Measurements from ENCODE around the gene PDS5A. TPM values are rescaled to one million over a fixed set of nuclear protein-coding genes. Genes with fewer than 3 reads are reported as not detected.

PDS5A gene
- total and polyA plus RNA-seq, 4 donors, result 21.2 to 121 (median 42.3) TPM

DNA sequence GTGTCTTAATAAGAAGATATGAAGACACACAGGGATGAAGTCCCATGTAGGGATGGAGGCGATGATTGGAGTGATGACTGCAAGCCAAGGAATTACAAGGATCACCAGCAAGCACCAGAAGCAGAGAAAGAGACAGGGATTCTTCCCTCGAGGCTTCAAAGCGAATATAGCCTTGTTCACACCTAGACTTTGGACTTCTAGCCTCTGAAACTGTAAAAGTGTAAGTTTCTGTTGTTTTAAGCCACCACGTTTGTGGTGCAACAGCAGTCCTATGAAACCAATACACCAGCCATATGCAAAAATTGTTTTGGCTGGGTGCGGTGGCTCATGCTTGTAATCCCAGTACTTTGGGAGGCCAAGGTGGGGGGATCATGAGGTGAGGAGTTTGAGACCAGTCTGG, 9.8 kb upstream of the PDS5A start:
- no peaks in the 10 kb centered on the region for H3K4me1 ChIP-seq (ENCODE audit: control insufficient read depth in 5 of 5, insufficient read depth in 5 of 5, low read length in 5 of 5)
- TF ChIP-seq, protein P1, sequence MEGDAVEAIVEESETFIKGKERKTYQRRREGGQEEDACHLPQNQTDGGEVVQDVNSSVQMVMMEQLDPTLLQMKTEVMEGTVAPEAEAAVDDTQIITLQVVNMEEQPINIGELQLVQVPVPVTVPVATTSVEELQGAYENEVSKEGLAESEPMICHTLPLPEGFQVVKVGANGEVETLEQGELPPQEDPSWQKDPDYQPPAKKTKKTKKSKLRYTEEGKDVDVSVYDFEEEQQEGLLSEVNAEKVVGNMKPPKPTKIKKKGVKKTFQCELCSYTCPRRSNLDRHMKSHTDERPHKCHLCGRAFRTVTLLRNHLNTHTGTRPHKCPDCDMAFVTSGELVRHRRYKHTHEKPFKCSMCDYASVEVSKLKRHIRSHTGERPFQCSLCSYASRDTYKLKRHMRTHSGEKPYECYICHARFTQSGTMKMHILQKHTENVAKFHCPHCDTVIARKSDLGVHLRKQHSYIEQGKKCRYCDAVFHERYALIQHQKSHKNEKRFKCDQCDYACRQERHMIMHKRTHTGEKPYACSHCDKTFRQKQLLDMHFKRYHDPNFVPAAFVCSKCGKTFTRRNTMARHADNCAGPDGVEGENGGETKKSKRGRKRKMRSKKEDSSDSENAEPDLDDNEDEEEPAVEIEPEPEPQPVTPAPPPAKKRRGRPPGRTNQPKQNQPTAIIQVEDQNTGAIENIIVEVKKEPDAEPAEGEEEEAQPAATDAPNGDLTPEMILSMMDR (IDR thresholded peaks at IDR 0.05; ENCODE audit: control extremely low read depth, extremely low read depth), result no peak
- ATAC-seq (ENCODE audit: insufficient read depth, low FRiP score), result no peak

DNA sequence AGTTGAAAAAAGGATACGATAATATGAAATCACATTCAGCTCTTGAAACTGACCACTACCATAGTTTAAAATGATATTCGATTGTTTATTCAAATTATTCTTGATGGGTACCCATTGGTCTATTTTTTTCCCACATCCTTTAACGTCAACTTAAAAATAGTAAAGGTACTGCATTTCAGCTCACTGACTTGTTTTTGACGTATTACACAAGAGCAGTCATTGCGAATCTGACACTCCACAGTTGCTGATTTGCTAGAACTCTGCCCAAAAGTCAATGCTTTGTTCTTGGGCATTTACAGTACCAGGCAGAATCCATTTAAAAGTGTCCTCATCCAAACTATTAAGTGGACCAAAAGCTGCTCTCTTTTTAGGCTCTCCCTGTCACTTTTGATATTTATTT, 1.2 kb upstream of the PDS5A start:
- Histone ChIP-seq H3K36me3 (ENCODE audit: control insufficient read depth in 4 of 4, insufficient read depth in 4 of 4, low read length in 4 of 4) (peaks cover 3 to 11% (median 5%) of the 10 kb centered on the region in 4 donors), H3K4me3 (no peak overlapping the region), H3K9me3 (ENCODE audit: control insufficient read depth in 4 of 4, insufficient read depth in 3 of 4, low read length in 3 of 4) (no peaks in the 10 kb centered on the region), H3K27me3 (ENCODE audit: control insufficient read depth in 3 of 3, insufficient read depth in 3 of 3, low read length in 2 of 3) (no peaks in the 10 kb centered on the region), H3K27ac (ENCODE audit: low read depth in 1 of 2, low read length in 1 of 2) (no peak overlapping the region), H3K9ac (ENCODE audit: insufficient read depth in 1 of 2, low read length in 2 of 2) (peak overlapping the region in 1 of 2 donors; percentile 14), H3K4me1 (ENCODE audit: control insufficient read depth in 5 of 5, insufficient read depth in 5 of 5, low read length in 5 of 5) (peaks cover 0 to 16% (median 3%) of the 10 kb centered on the region in 5 donors)
- WGBS, 2 donors, result 61 to 75% methylated on average over 5 of the region's 5 CpGs
- no peak for ATAC-seq (ENCODE audit: insufficient read depth, low FRiP score)
- DNase-seq, result peak in 1 of 3 donors; percentile 4
- TF ChIP-seq, protein P1 (IDR thresholded peaks at IDR 0.05; ENCODE audit: control extremely low read depth, extremely low read depth), result no peak

More for the DNA sequence above, 9.8 kb upstream of the PDS5A start:
- no peak for DNase-seq
- no peaks in the 10 kb centered on the region for H3K27me3 ChIP-seq (ENCODE audit: control insufficient read depth in 3 of 3, insufficient read depth in 3 of 3, low read length in 2 of 3)
- WGBS, 2 donors, result 86 to 90% methylated on average over 5 of the region's 5 CpGs
- H3K4me3 ChIP-seq, result no peak overlapping the region
- H3K9me3 ChIP-seq (ENCODE audit: control insufficient read depth in 4 of 4, insufficient read depth in 3 of 4, low read length in 3 of 4), result no peaks in the 10 kb centered on the region
- H3K9ac ChIP-seq (ENCODE audit: insufficient read depth in 1 of 2, low read length in 2 of 2), result no peak overlapping the region
- H3K36me3 ChIP-seq (ENCODE audit: control insufficient read depth in 4 of 4, insufficient read depth in 4 of 4, low read length in 4 of 4), result no peaks in the 10 kb centered on the region
- no peak overlapping the region for H3K27ac ChIP-seq (ENCODE audit: low read depth in 1 of 2, low read length in 1 of 2)

DNA sequence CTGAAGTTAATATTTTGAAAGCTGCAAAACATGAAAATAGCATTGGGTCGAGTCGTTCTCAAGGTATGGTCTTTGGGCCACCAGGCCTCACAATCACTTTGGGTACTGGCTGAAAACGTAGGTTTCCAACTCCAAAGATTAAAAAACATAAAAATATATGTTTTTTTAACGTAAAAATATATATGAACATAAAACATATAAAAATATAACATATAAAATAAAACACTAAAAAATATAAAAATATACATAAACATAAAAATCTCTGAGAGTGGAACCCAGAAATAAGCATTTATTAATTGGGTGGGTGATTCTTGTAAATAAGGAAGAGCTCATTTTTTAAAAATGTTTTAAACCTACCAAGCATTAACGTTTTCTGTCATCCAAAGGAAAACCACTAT, 666 bp upstream of the PDS5A start:
- H3K36me3 ChIP-seq (ENCODE audit: control insufficient read depth in 4 of 4, insufficient read depth in 4 of 4, low read length in 4 of 4), result peaks cover 4 to 12% (median 6%) of the 10 kb centered on the region in 4 donors
- ATAC-seq (ENCODE audit: insufficient read depth, low FRiP score) (no peak), DNase-seq (peak in 1 of 3 donors; percentile 2)
- peak overlapping the region; percentile 47 for H3K4me3 ChIP-seq
- H3K9me3 ChIP-seq (ENCODE audit: control insufficient read depth in 4 of 4, insufficient read depth in 3 of 4, low read length in 3 of 4), result no peaks in the 10 kb centered on the region
- H3K9ac ChIP-seq (ENCODE audit: insufficient read depth in 1 of 2, low read length in 2 of 2), result peak overlapping the region; percentile 37 to 99
- TF ChIP-seq, protein P1 (IDR thresholded peaks at IDR 0.05; ENCODE audit: control extremely low read depth, extremely low read depth), result no peak
- H3K27me3 ChIP-seq (ENCODE audit: control insufficient read depth in 3 of 3, insufficient read depth in 3 of 3, low read length in 2 of 3), result no peaks in the 10 kb centered on the region
- peak overlapping the region; percentile 85 to 96 for H3K27ac ChIP-seq (ENCODE audit: low read depth in 1 of 2, low read length in 1 of 2)
- 9 to 19% methylated on average over 5 of the region's 5 CpGs for WGBS, 2 donors
- H3K4me1 ChIP-seq (ENCODE audit: control insufficient read depth in 5 of 5, insufficient read depth in 5 of 5, low read length in 5 of 5), result peaks cover 0 to 16% (median 4%) of the 10 kb centered on the region in 5 donors
